ENCODE results near the gene ADGRG7. TPM values are rescaled to one million over a fixed set of nuclear protein-coding genes. Genes with fewer than 3 reads are reported as not detected.

The ADGRG7 gene
- total and polyA plus RNA-seq, 2 donors from 2014 or later = not detected

GRCh38 chr3:100627491-100627890, 18.1 kb downstream of the ADGRG7 start:
- no peak overlapping the region for H3K4me3 ChIP-seq (ENCODE audit: low read length in 3 of 3)
- no peaks in the 10 kb centered on the region for H3K4me1 ChIP-seq (ENCODE audit: control insufficient read depth in 2 of 3, insufficient read depth in 2 of 3, low read depth in 1 of 3, low read length in 3 of 3)
- no peak for DNase-seq
- peaks cover 0 to 3% (median 0%) of the 10 kb centered on the region in 3 donors for H3K9me3 ChIP-seq (ENCODE audit: control insufficient read depth in 2 of 3, insufficient read depth in 1 of 3, low read length in 3 of 3)
- FAIRE-seq = no peak
- H3K27me3 ChIP-seq (ENCODE audit: control insufficient read depth, insufficient read depth, low read length) = no peaks in the 10 kb centered on the region
- TF ChIP-seq CTCF (IDR thresholded peaks at IDR 0.05; ENCODE audit: borderline replicate concordance, extremely low read depth, insufficient read depth) = no peak
- intact Hi-C loops (cut with DNase I) = no loop called here
- no peaks in the 10 kb centered on the region for H3K36me3 ChIP-seq (ENCODE audit: control insufficient read depth in 2 of 3, insufficient read depth in 3 of 3, low read length in 3 of 3)
- no peak overlapping the region for H3K9ac ChIP-seq (ENCODE audit: low read length in 3 of 3)
- no peak overlapping the region for H3K27ac ChIP-seq (ENCODE audit: low read depth in 2 of 2, low read length in 2 of 2)

GRCh38 chr3:100629421-100630127, 20.2 kb downstream of the ADGRG7 start:
- H3K36me3 ChIP-seq (ENCODE audit: control insufficient read depth in 2 of 3, insufficient read depth in 3 of 3, low read length in 3 of 3) = no peaks in the 10 kb centered on the region
- no peak overlapping the region for H3K9ac ChIP-seq (ENCODE audit: low read length in 3 of 3)
- DNase-seq = no peak
- intact Hi-C loops (cut with DNase I) = no loop called here
- no peak overlapping the region for H3K27ac ChIP-seq (ENCODE audit: low read depth in 2 of 2, low read length in 2 of 2)
- FAIRE-seq = no peak
- H3K4me1 ChIP-seq (ENCODE audit: control insufficient read depth in 2 of 3, insufficient read depth in 2 of 3, low read depth in 1 of 3, low read length in 3 of 3) = no peaks in the 10 kb centered on the region
- H3K4me3 ChIP-seq (ENCODE audit: low read length in 3 of 3) = no peak overlapping the region
- H3K27me3 ChIP-seq (ENCODE audit: control insufficient read depth, insufficient read depth, low read length) = no peaks in the 10 kb centered on the region
- H3K9me3 ChIP-seq (ENCODE audit: control insufficient read depth in 2 of 3, insufficient read depth in 1 of 3, low read length in 3 of 3) = peaks cover 0 to 3% (median 0%) of the 10 kb centered on the region in 3 donors
- TF ChIP-seq CTCF (IDR thresholded peaks at IDR 0.05; ENCODE audit: borderline replicate concordance, extremely low read depth, insufficient read depth) = no peak

GRCh38 chr3:100630664-100631063, 21.3 kb downstream of the ADGRG7 start:
- Histone ChIP-seq H3K9me3 (ENCODE audit: control insufficient read depth in 2 of 3, insufficient read depth in 1 of 3, low read length in 3 of 3) (no peaks in the 10 kb centered on the region), H3K27me3 (ENCODE audit: control insufficient read depth, insufficient read depth, low read length) (no peaks in the 10 kb centered on the region), H3K36me3 (ENCODE audit: control insufficient read depth in 2 of 3, insufficient read depth in 3 of 3, low read length in 3 of 3) (no peaks in the 10 kb centered on the region), H3K4me3 (ENCODE audit: low read length in 3 of 3) (no peak overlapping the region), H3K27ac (ENCODE audit: low read depth in 2 of 2, low read length in 2 of 2) (no peak overlapping the region), H3K9ac (ENCODE audit: low read length in 3 of 3) (no peak overlapping the region), H3K4me1 (ENCODE audit: control insufficient read depth in 2 of 3, insufficient read depth in 2 of 3, low read depth in 1 of 3, low read length in 3 of 3) (no peaks in the 10 kb centered on the region)
- intact Hi-C loops (cut with DNase I) = no loop called here
- TF ChIP-seq CTCF (IDR thresholded peaks at IDR 0.05; ENCODE audit: borderline replicate concordance, extremely low read depth, insufficient read depth) = no peak
- no peak for FAIRE-seq
- no peak for DNase-seq

- H3K27ac ChIP-seq (ENCODE audit: low read depth in 2 of 2, low read length in 2 of 2) = no peak overlapping the region
- H3K36me3 ChIP-seq (ENCODE audit: control insufficient read depth in 2 of 3, insufficient read depth in 3 of 3, low read length in 3 of 3) = no peaks in the 10 kb centered on the region
- no peaks in the 10 kb centered on the region for H3K9me3 ChIP-seq (ENCODE audit: control insufficient read depth in 2 of 3, insufficient read depth in 1 of 3, low read length in 3 of 3)
- no peak for FAIRE-seq
- intact Hi-C loops (cut with DNase I) = no loop called here
- no peaks in the 10 kb centered on the region for H3K4me1 ChIP-seq (ENCODE audit: control insufficient read depth in 2 of 3, insufficient read depth in 2 of 3, low read depth in 1 of 3, low read length in 3 of 3)
- H3K9ac ChIP-seq (ENCODE audit: low read length in 3 of 3) = no peak overlapping the region
- no peak overlapping the region for H3K4me3 ChIP-seq (ENCODE audit: low read length in 3 of 3)
- no peak for DNase-seq
- H3K27me3 ChIP-seq (ENCODE audit: control insufficient read depth, insufficient read depth, low read length) = no peaks in the 10 kb centered on the region
- TF ChIP-seq CTCF (IDR thresholded peaks at IDR 0.05; ENCODE audit: borderline replicate concordance, extremely low read depth, insufficient read depth) = no peak
Observed at GRCh38 chr3:100631236-100631635, 21.8 kb downstream of the ADGRG7 start.
